CD8-positive, alpha-beta memory T cell (primary cell): Measurements from ENCODE around the gene PTPN13. TPM values are rescaled to one million over a fixed set of nuclear protein-coding genes. Genes with fewer than 3 reads are reported as not detected.

ENCODE experiments used
- CTCF ChIA-PET: fragments of 350-600 bp; sonication (Branson Sonifier 250); formaldehyde crosslinking; loops from one replicate; lab custom pipeline; 2021; ENCODE audit warnings: antibody characterized with exemption; lab: Charles Lee
- POLR2A ChIA-PET: fragments of 350-600 bp; sonication (Branson Sonifier 250); formaldehyde crosslinking; loops from one replicate; lab custom pipeline; 2021; ENCODE audit warnings: antibody characterized with exemption; lab: Charles Lee
- DNase-seq, 5 donors: peaks; one replicate each; pipeline versions ENCODE4 v3.0.0 to v3.0.0-alpha.2; 2020 to 2022; ENCODE audit warnings: mixed read lengths in 1 of 5
- H3K27ac ChIP-seq: one replicate; pipeline ENCODE4 v1.7.0; 2013; ENCODE audit warnings: low read depth, mild to moderate bottlenecking, low read length, moderate library complexity
- H3K27me3 ChIP-seq: 2 replicates; pipeline ENCODE4 v1.7.0; 2013; ENCODE audit warnings: low read length, mild to moderate bottlenecking; ENCODE audit not compliant: insufficient read depth, poor library complexity, severe bottlenecking
- H3K36me3 ChIP-seq: 2 replicates; pipeline ENCODE4 v1.7.0; 2013; ENCODE audit warnings: mild to moderate bottlenecking, low read length, moderate library complexity; ENCODE audit not compliant: insufficient read depth
- H3K4me1 ChIP-seq: 2 replicates; pipeline ENCODE4 v1.7.0; 2013; ENCODE audit warnings: mild to moderate bottlenecking, low read length, moderate library complexity; ENCODE audit not compliant: insufficient read depth
- H3K4me3 ChIP-seq: 2 replicates; pipeline ENCODE4 v1.7.0; 2013; ENCODE audit warnings: mild to moderate bottlenecking, low read length
- H3K9me3 ChIP-seq: 2 replicates; pipeline ENCODE4 v1.7.0; 2013; ENCODE audit warnings: mild to moderate bottlenecking, low read length
- H3K27ac Mint-ChIP-seq, 8 donors: one replicate each; pipeline ENCODE4 v1.8.0; 2020 to 2021; ENCODE audit warnings: mixed read lengths in 8 of 8, mild to moderate bottlenecking in 6 of 8, inconsistent platforms in 3 of 8, moderate library complexity in 3 of 8
- H3K27me3 Mint-ChIP-seq, 2 donors: one replicate each; pipeline ENCODE4 v1.8.0; 2020 to 2021; ENCODE audit warnings: mixed read lengths in 2 of 2, mild to moderate bottlenecking in 1 of 2, moderate library complexity in 1 of 2
- H3K36me3 Mint-ChIP-seq, 3 donors: one replicate each; pipeline ENCODE4 v1.8.0; 2020 to 2021; ENCODE audit warnings: mixed read lengths in 3 of 3, inconsistent platforms in 1 of 3, mild to moderate bottlenecking in 1 of 3
- H3K4me1 Mint-ChIP-seq, 3 donors: one replicate each; pipeline ENCODE4 v1.8.0; 2020 to 2021; ENCODE audit warnings: mixed read lengths in 3 of 3, inconsistent platforms in 1 of 3, mild to moderate bottlenecking in 1 of 3
- H3K4me3 Mint-ChIP-seq, 7 donors: one replicate each; pipeline ENCODE4 v1.8.0; 2020 to 2021; ENCODE audit warnings: mixed read lengths in 7 of 7, mild to moderate bottlenecking in 6 of 7, moderate library complexity in 4 of 7, inconsistent platforms in 2 of 7
- H3K9me3 Mint-ChIP-seq, 5 donors: one replicate each; pipeline ENCODE4 v1.8.0; 2020 to 2022; ENCODE audit warnings: mixed read lengths in 5 of 5, mild to moderate bottlenecking in 3 of 5, moderate library complexity in 2 of 5, inconsistent platforms in 1 of 5
- polyA plus RNA-seq: library from polyadenylated mRNA; unstranded; fragments of 300-500 nt; fragmentation: Illumina TruSeq; gene quantifications from one replicate; pipeline ENCODE4 v1.2.3, GENCODE V29; 2021
- total RNA-seq, 2 experiments: library from RNA; stranded (reverse); gene quantifications; one replicate each; pipeline ENCODE4 v1.2.3, GENCODE V29; 2021

PTPN13 gene
- total and polyA plus RNA-seq, 3 experiments from 2014 or later, result 0.07 to 1.3 (median 0.53) TPM

- Histone ChIP-seq H3K27me3 (no peaks in the 10 kb centered on the region), H3K4me3 (no peak overlapping the region), H3K4me1 (no peaks in the 10 kb centered on the region), H3K36me3 (no peaks in the 10 kb centered on the region), H3K27ac (no peak overlapping the region), H3K9me3 (no peaks in the 10 kb centered on the region)
- no peak overlapping the region for H3K4me3 Mint-ChIP-seq
- H3K9me3 Mint-ChIP-seq, result no peaks in the 10 kb centered on the region
- ChIA-PET POLR2A (no interaction called here), CTCF (no interaction called here)
- H3K4me1 Mint-ChIP-seq, result no peaks in the 10 kb centered on the region
- H3K36me3 Mint-ChIP-seq, result peaks cover 0 to 1% (median 0%) of the 10 kb centered on the region in 3 donors
- no peak overlapping the region for H3K27ac Mint-ChIP-seq
- H3K27me3 Mint-ChIP-seq, result peaks cover 2 to 6% of the 10 kb centered on the region in 2 donors
- DNase-seq, result no peak
These were observed 81.4 kb downstream of the PTPN13 start for GRCh38 chr4:86675548-86675947.

DNA sequence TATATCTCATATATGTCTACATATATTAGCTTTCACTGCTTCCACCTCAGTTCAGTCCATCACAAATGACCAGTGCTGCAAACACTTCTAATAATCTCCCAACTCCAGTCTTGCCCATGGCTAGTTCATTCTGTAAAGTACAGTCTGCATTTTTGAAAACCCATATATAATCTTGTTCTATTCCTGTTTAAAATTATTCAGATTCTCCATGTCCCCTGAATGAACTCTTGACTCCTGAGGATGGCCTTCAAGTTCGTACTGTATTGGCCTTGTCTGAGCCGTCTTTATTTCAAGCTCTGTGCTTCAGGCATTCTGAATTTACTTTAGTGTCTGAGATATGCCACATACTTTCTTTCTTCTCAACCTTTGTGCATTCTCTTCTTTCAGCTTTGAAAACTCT is 84.7 kb downstream of the PTPN13 start:
- Mint-ChIP-seq H3K4me3 (no peak overlapping the region), H3K27ac (no peak overlapping the region), H3K27me3 (no peaks in the 10 kb centered on the region), H3K36me3 (no peaks in the 10 kb centered on the region), H3K4me1 (no peaks in the 10 kb centered on the region), H3K9me3 (no peaks in the 10 kb centered on the region)
- ChIA-PET POLR2A (no interaction called here), CTCF (no interaction called here)
- Histone ChIP-seq H3K4me3 (no peak overlapping the region), H3K36me3 (no peaks in the 10 kb centered on the region), H3K27ac (no peak overlapping the region), H3K27me3 (no peaks in the 10 kb centered on the region), H3K9me3 (no peaks in the 10 kb centered on the region), H3K4me1 (no peaks in the 10 kb centered on the region)
- DNase-seq, result no peak

DNA sequence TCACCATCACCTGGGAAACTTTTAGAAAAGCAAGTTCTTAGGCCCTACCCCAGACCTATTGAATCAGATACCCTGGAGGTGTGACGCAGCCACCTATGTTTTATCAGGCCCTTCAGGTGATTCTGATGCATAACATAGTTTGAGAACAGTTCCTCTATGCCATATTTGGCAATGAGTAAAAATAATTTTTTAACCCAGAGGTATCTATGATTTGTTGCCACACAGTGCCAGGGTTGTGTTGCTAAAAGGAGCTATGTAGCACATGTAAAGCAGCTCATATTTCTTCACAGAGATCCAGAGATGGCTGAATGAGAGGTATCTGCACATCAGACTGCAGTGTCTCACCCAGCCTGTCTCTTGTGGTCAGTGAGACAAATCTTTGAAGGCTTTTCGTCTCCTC is 85.3 kb downstream of the PTPN13 start:
- no peak overlapping the region for H3K4me3 Mint-ChIP-seq
- no peak for DNase-seq
- no peak overlapping the region for H3K27ac ChIP-seq
- H3K27ac Mint-ChIP-seq, result no peak overlapping the region
- H3K4me3 ChIP-seq, result no peak overlapping the region
- H3K9me3 ChIP-seq, result no peaks in the 10 kb centered on the region
- no peaks in the 10 kb centered on the region for H3K36me3 Mint-ChIP-seq
- H3K27me3 ChIP-seq, result no peaks in the 10 kb centered on the region
- H3K4me1 Mint-ChIP-seq, result no peaks in the 10 kb centered on the region
- no peaks in the 10 kb centered on the region for H3K9me3 Mint-ChIP-seq
- ChIA-PET POLR2A (no interaction called here), CTCF (no interaction called here)
- no peaks in the 10 kb centered on the region for H3K36me3 ChIP-seq
- no peaks in the 10 kb centered on the region for H3K4me1 ChIP-seq
- H3K27me3 Mint-ChIP-seq, result no peaks in the 10 kb centered on the region

DNA sequence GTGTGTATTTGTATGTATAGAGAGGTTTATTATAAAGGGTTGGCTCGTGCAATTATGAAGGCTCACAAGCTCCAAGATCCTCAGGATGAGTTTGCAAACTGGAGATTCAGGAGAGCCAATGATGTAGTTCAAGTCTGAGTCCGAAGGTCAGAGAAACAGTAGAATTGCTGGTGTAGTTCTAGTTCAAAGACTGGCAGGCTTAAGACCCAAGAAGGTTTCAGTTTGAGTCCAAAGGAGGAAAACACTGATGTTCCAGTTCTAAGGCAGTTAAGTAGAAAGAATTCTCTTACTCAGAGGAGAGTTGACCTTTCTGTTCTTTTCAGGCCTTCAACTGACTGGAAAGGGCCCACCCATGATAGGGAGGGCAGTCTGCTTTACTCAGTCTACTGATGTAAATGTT is 89.1 kb downstream of the PTPN13 start:
- H3K27me3 Mint-ChIP-seq, result no peaks in the 10 kb centered on the region
- no peak overlapping the region for H3K27ac Mint-ChIP-seq
- H3K4me3 ChIP-seq, result no peak overlapping the region
- ChIA-PET POLR2A (no interaction called here), CTCF (no interaction called here)
- no peak overlapping the region for H3K4me3 Mint-ChIP-seq
- no peak for DNase-seq
- H3K4me1 ChIP-seq, result no peaks in the 10 kb centered on the region
- no peaks in the 10 kb centered on the region for H3K36me3 Mint-ChIP-seq
- H3K9me3 ChIP-seq, result no peaks in the 10 kb centered on the region
- no peaks in the 10 kb centered on the region for H3K27me3 ChIP-seq
- no peaks in the 10 kb centered on the region for H3K36me3 ChIP-seq
- H3K27ac ChIP-seq, result no peak overlapping the region
- no peaks in the 10 kb centered on the region for H3K9me3 Mint-ChIP-seq
- no peaks in the 10 kb centered on the region for H3K4me1 Mint-ChIP-seq

- no peaks in the 10 kb centered on the region for H3K27me3 Mint-ChIP-seq
- Histone ChIP-seq H3K36me3 (no peaks in the 10 kb centered on the region), H3K9me3 (no peaks in the 10 kb centered on the region), H3K27me3 (no peaks in the 10 kb centered on the region), H3K4me1 (no peaks in the 10 kb centered on the region), H3K27ac (no peak overlapping the region), H3K4me3 (no peak overlapping the region)
- POLR2A ChIA-PET, result no interaction called here
- no peak overlapping the region for H3K27ac Mint-ChIP-seq
- no peaks in the 10 kb centered on the region for H3K36me3 Mint-ChIP-seq
- no peaks in the 10 kb centered on the region for H3K4me1 Mint-ChIP-seq
- H3K9me3 Mint-ChIP-seq, result no peaks in the 10 kb centered on the region
- DNase-seq, result no peak
- no peak overlapping the region for H3K4me3 Mint-ChIP-seq
- CTCF ChIA-PET, result no interaction called here
These were observed 89.9 kb downstream of the PTPN13 start for GRCh38 chr4:86683983-86684382.

GRCh38 chr4:86685401-86685800 is 91.3 kb downstream of the PTPN13 start:
- CTCF ChIA-PET, result no interaction called here
- DNase-seq, result no peak
- no peak overlapping the region for H3K27ac Mint-ChIP-seq

DNA sequence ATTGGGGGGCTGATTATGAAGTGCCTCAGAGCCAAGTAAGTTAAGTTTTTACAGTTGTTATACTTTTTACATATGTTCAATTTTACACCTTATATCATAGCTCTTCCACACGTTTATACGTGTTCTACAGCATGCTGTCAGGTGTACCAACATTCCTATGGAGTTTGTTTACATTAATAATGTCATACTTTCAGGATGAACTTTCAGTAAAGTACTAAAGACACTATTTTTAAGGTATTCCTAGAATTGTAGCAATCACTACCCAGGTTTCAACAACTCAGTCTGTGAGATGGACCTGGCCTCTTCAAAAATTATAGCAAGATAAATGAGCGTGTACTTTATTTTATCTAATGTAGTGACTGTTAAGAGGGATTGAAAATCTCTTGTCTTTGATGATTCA is 92.6 kb downstream of the PTPN13 start:
- ChIA-PET CTCF (no interaction called here), POLR2A (no interaction called here)
- no peaks in the 10 kb centered on the region for H3K27me3 Mint-ChIP-seq
- H3K36me3 ChIP-seq, result no peaks in the 10 kb centered on the region
- no peak for DNase-seq
- H3K4me1 Mint-ChIP-seq, result no peaks in the 10 kb centered on the region
- H3K9me3 ChIP-seq, result no peaks in the 10 kb centered on the region
- H3K27me3 ChIP-seq, result no peaks in the 10 kb centered on the region
- no peak overlapping the region for H3K4me3 Mint-ChIP-seq
- no peak overlapping the region for H3K27ac ChIP-seq
- H3K27ac Mint-ChIP-seq, result no peak overlapping the region
- H3K4me3 ChIP-seq, result no peak overlapping the region
- H3K4me1 ChIP-seq, result no peaks in the 10 kb centered on the region
- H3K9me3 Mint-ChIP-seq, result no peaks in the 10 kb centered on the region
- H3K36me3 Mint-ChIP-seq, result no peaks in the 10 kb centered on the region

More at GRCh38 chr4:86685401-86685800, 91.3 kb downstream of the PTPN13 start:
- Mint-ChIP-seq H3K36me3 (no peaks in the 10 kb centered on the region), H3K4me1 (no peaks in the 10 kb centered on the region), H3K9me3 (no peaks in the 10 kb centered on the region), H3K4me3 (no peak overlapping the region), H3K27me3 (no peaks in the 10 kb centered on the region)
- Histone ChIP-seq H3K27ac (no peak overlapping the region), H3K36me3 (no peaks in the 10 kb centered on the region), H3K27me3 (no peaks in the 10 kb centered on the region), H3K4me3 (no peak overlapping the region), H3K4me1 (no peaks in the 10 kb centered on the region), H3K9me3 (no peaks in the 10 kb centered on the region)
- POLR2A ChIA-PET, result no interaction called here

GRCh38 chr4:86688026-86688425 is 93.9 kb downstream of the PTPN13 start:
- ChIA-PET CTCF (no interaction called here), POLR2A (no interaction called here)
- H3K27me3 ChIP-seq, result no peaks in the 10 kb centered on the region
- no peaks in the 10 kb centered on the region for H3K9me3 ChIP-seq
- no peaks in the 10 kb centered on the region for H3K36me3 Mint-ChIP-seq
- no peaks in the 10 kb centered on the region for H3K4me1 ChIP-seq
- H3K36me3 ChIP-seq, result no peaks in the 10 kb centered on the region
- no peak overlapping the region for H3K27ac ChIP-seq
- H3K4me1 Mint-ChIP-seq, result no peaks in the 10 kb centered on the region
- H3K9me3 Mint-ChIP-seq, result peaks cover 0 to 2% (median 0%) of the 10 kb centered on the region in 5 donors
- no peak overlapping the region for H3K4me3 Mint-ChIP-seq
- H3K27ac Mint-ChIP-seq, result no peak overlapping the region
- no peak overlapping the region for H3K4me3 ChIP-seq
- no peak for DNase-seq
- no peaks in the 10 kb centered on the region for H3K27me3 Mint-ChIP-seq

DNA sequence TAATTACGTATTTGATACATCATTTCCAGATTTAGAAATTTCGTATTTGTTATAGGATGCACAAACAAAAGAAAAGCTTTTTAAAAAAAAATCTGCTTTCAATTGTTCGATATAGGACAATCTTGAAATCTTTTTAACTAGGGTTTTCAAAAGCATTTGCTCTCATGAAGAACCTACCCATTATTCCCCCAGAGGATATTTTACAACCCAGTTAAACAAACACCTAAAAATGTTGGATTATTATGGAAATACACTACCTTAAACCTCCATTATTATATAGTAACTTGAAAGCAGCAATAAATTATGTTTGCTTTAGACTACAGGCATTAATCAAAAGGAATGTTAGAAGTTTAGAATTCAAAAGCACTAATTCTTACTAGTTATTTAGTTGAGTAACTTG is 110.5 kb downstream of the PTPN13 start:
- Histone ChIP-seq H3K4me3 (no peak overlapping the region), H3K27ac (no peak overlapping the region), H3K9me3 (no peaks in the 10 kb centered on the region), H3K27me3 (no peaks in the 10 kb centered on the region), H3K4me1 (no peaks in the 10 kb centered on the region), H3K36me3 (no peaks in the 10 kb centered on the region)
- CTCF ChIA-PET, result no interaction called here
- Mint-ChIP-seq H3K4me1 (no peaks in the 10 kb centered on the region), H3K4me3 (no peak overlapping the region), H3K27me3 (no peaks in the 10 kb centered on the region), H3K36me3 (no peaks in the 10 kb centered on the region), H3K9me3 (no peaks in the 10 kb centered on the region), H3K27ac (no peak overlapping the region)
- POLR2A ChIA-PET, result no interaction called here
- no peak for DNase-seq
